CD4-positive, alpha-beta T cell treated with Interleukin-2 at 100 ng/mL for 4 hours (primary cell): ENCODE measurements around the gene RPL12.

Source experiments
- DNase-seq: peaks from one replicate; pipeline ENCODE4 v3.0.0-alpha.2; 2020; ENCODE audit warnings: low spot score

Gene RPL12

DNA sequence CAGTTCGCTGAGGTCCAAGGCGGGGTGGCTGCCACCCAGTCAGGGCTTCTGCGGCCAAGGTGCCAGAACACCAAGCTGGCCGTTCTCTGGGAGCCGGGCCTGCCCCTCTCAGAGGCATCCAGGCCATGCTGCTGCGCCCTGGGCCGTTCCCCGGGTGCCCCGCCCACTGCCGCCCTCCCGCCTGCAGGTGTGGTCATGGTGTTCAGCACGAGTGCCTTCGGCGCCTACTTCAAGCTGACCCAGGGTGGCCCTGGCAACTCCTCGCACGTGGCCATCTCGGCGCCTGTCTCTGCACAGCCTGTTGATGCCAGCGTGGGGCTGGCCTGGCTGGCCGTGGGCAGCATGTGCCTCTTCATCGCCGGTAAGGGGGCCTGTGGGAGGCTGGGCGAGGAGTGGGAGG lies 46.6 kb downstream of the RPL12 start:
- DNase-seq, result no peak

DNA sequence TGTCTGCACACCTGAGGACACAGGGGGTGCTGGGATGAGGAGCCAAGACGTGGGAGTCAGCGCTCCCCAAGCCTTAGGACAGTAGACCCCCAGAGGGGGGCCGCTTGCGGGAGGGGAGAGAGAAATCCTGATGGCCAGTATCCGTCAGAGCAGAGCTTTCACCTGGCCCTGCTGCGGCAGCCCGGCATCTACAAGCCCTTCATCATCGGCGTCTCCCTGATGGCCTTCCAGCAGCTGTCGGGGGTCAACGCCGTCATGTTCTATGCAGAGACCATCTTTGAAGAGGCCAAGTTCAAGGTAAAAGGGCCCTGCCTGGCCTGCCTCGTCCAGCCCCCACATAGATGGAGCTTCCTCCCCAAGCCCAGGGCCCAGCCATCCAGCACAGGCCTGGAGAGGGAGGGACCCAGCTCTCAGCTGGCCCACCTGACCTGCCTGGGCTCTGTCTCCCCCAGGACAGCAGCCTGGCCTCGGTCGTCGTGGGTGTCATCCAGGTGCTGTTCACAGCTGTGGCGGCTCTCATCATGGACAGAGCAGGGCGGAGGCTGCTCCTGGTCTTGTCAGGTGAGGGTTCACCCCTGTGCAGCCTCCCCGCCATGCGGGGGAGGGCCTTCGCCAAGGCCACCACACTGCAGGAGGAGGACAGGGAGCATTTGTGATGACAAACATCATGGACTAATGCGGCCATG lies 47.6 kb downstream of the RPL12 start:
- no peak for DNase-seq

- no peak for DNase-seq
These were observed 48.7 kb downstream of the RPL12 start for GRCh38 chr9:127402401-127403090.

- no peak for DNase-seq
These were observed 51.4 kb downstream of the RPL12 start for GRCh38 chr9:127399736-127400269.

DNA sequence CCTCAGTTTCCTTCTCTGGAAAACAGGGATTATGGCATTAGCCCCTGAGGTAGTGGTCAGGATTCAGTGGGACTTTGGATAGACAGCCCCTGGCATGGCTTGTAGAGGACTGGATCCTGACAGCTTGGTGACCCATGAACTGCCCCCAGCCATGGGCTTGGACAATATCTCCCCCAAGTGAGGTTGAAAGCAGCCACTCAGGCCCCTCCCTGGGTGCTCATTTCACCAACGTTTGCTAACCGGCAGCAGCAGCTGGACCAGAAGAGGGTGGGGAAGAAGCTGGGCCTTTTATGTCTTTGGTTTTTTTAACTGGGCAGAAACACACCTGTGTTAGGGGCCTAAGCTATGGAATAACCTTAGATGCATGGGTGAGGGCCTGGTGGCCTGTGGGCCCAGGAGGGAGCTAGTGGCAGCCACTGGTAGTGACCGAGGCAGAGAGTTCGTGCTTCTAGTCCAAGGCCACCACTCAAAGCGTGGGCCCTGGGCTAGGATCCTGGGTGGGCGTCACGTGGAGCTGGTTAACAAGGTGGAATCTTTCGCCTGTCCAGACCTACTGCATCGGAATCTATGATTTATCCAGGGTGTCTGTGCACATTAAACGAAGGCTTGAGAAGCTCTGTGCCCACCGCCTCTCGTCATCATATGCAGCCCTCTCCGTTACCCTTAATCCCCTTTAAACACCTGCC lies 52.3 kb downstream of the RPL12 start:
- DNase-seq, result no peak

GRCh38 chr9:127398275-127398647 lies 52.9 kb downstream of the RPL12 start:
- DNase-seq, result no peak
